Activated naive CD8-positive, alpha-beta T cell (primary cell): ENCODE measurements around the gene DNAJB8.

Experiments used
- H3K27ac Mint-ChIP-seq: one replicate; pipeline ENCODE4 v1.8.0; 2021; ENCODE audit warnings: mixed read lengths
- H3K27me3 Mint-ChIP-seq: one replicate; pipeline ENCODE4 v1.8.0; 2021; ENCODE audit warnings: mixed read lengths
- H3K36me3 Mint-ChIP-seq: one replicate; pipeline ENCODE4 v1.8.0; 2021; ENCODE audit warnings: mixed read lengths
- H3K4me1 Mint-ChIP-seq: one replicate; pipeline ENCODE4 v1.8.0; 2021; ENCODE audit warnings: low read depth, mixed read lengths
- H3K4me3 Mint-ChIP-seq: one replicate; pipeline ENCODE4 v1.8.0; 2021; ENCODE audit warnings: mild to moderate bottlenecking, mixed read lengths
- H3K9me3 Mint-ChIP-seq: one replicate; pipeline ENCODE4 v1.8.0; 2021; ENCODE audit warnings: low read depth, mixed read lengths

Gene DNAJB8

DNA sequence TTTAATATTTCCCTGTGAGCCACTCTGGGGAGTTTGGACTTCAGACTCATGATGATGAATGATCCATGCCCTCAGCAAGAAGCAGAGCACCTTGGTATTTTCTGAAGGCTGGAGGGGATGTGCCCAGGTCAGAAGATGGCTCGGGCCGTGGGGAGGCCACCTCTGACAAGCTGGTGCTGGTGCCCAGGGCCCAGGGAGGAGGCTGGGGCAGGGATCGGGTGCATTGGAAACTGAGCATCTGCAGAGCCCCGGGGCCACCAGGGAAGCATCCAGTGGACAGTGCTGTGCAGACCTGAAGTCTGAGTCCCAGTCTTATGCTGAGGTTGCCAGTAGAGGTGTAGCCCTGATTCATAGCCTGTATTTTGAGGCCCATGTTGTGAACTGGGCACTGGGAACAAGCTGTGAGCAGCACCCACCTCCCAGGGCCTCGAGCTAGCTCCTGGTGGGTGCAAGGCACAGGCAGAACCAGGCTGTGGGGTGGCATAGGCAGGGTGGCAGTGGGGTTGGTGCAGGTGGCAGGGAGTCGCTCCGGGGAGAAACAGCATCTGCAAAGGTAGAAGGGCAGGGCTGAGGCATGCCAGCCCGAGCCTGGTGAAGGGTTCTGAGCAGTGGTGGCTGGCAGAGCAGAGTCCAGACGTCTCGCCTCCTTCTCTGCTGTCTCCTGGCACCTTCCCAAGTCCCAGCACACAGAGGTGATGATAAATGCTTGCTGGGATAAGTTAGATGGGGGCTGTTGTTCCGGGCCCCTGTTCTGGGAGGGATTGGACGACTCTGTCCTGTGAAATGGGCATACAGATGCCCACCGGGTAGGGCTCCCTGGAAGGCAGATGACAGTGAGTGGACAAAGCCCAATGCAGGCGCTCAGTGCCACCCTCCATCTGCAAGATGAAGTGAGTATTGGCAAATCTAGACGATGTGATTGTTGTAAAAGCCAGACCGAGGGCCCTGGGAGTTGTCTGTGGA is 10.6 kb downstream of the DNAJB8 start:
- H3K9me3 Mint-ChIP-seq: no peaks in the 10 kb centered on the region
- H3K4me3 Mint-ChIP-seq: no peak overlapping the region
- H3K27me3 Mint-ChIP-seq: peaks cover 5% of the 10 kb centered on the region
- H3K36me3 Mint-ChIP-seq: no peaks in the 10 kb centered on the region
- H3K4me1 Mint-ChIP-seq: no peaks in the 10 kb centered on the region
- no peak overlapping the region for H3K27ac Mint-ChIP-seq

DNA sequence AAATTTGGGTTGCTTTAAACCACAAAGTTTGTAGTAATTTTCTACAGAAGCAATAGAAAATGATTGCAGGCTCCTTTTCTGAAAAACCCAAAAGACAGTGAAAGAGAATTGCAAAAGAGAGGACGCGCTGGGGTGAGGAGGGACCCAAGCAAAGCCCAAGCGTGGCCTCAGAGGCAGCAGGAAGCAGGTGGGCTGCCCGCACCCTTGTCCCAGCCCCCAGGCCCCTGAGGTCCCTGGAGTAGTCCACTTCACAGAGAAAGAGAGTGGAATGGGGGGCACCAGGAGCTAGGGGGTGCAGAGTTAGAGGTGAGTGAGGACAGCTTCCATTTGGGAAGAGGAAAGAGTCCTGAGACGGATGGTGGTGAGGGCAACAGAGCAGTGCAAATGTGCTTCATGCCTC is 11.6 kb downstream of the DNAJB8 start:
- Mint-ChIP-seq H3K9me3 (no peaks in the 10 kb centered on the region), H3K36me3 (no peaks in the 10 kb centered on the region), H3K27me3 (peaks cover 4% of the 10 kb centered on the region), H3K4me1 (peaks cover under 1% of the 10 kb centered on the region), H3K27ac (no peak overlapping the region), H3K4me3 (no peak overlapping the region)

DNA sequence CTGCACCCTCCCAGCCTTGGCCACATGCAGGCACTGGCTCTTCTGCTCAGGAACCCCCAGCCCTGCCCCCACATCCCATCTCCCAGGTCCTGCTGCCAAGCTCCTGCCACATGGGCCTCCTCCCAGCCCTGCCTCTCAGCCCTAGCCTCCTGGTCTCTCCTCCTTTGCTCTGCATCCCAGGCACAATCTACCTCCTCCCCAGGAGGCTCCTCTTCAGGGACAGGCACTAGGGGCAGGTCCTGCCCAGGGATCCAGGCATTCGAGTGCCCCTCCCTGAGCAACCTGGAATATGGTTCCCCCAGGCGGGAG is 12.4 kb downstream of the DNAJB8 start:
- peaks cover 4% of the 10 kb centered on the region for H3K27me3 Mint-ChIP-seq
- no peaks in the 10 kb centered on the region for H3K36me3 Mint-ChIP-seq
- no peak overlapping the region for H3K27ac Mint-ChIP-seq
- peaks cover 2% of the 10 kb centered on the region for H3K4me1 Mint-ChIP-seq
- no peaks in the 10 kb centered on the region for H3K9me3 Mint-ChIP-seq
- no peak overlapping the region for H3K4me3 Mint-ChIP-seq

DNA sequence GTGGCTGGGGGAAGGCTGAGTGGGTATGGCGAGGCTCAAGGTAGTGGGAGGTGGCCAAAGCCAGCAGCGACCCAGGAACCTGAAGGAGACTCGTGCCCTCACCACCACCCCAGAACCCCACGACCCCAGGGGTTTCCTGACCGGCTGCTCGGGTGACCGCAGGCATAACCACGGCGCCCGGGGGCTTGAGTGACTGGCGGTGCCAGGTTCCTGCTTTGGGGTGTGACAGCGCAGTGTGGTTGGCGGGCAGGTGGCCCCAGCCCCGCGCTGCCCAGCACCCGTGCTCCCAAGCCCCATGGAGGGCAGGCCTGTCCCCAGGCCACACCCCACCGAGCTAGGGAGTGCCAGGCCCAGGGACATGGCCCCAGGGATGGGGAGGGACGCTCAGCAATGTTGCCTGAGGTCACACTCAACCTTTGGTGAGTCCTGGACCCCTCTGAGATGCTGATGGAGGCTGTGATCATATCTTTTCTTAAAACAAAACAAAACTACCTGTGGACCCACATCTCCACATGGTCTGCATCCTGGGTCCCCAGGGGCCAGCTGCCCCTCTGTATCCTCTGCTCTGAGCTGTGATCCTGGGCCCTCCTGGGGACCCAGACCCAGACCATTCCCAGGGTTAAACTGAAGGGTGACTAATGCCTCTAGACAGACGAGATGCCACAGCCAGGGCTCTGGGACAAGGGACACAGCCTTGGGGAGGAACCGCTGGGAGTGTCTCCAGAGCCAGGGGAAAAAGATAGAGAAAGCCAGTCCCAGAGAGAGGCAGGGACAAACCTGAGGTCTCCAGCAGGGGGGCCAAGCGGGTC is 13.0 kb downstream of the DNAJB8 start:
- H3K27ac Mint-ChIP-seq: no peak overlapping the region
- H3K9me3 Mint-ChIP-seq: peaks cover 3% of the 10 kb centered on the region
- peaks cover 2% of the 10 kb centered on the region for H3K36me3 Mint-ChIP-seq
- peaks cover 4% of the 10 kb centered on the region for H3K27me3 Mint-ChIP-seq
- peaks cover 7% of the 10 kb centered on the region for H3K4me1 Mint-ChIP-seq
- no peak overlapping the region for H3K4me3 Mint-ChIP-seq

DNA sequence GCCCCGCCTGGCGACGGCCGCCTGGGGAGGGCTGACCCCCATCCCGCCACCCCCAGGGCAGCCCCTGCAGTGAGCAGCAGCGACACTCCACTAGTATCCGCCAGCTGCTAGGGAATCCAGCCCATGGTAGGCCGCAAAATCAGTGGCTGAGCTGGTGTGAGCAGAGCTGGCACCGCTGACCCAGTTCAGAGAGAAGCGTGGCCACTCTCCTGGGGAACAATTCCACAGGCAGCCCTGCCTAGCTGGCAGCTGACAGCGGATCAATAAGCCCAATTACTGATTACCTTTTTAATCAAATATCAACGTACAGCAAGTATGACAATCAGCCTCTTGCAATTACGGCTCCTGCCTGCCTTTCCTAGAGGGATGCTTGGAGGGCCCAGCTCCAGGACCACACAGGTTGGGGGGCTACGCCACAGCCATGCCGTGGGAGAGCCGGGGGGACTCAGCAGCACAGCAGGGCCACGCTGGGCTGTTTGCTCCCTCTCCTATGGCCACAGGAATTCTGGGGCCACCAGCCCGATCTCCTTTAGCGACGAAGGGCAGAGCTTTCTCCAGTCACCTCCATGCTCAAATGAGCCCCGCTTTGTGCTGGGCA is 13.9 kb downstream of the DNAJB8 start:
- Mint-ChIP-seq H3K4me3 (no peak overlapping the region), H3K9me3 (peaks cover 8% of the 10 kb centered on the region), H3K4me1 (peaks cover 15% of the 10 kb centered on the region), H3K36me3 (peaks cover 6% of the 10 kb centered on the region), H3K27ac (no peak overlapping the region), H3K27me3 (peaks cover 4% of the 10 kb centered on the region)

DNA sequence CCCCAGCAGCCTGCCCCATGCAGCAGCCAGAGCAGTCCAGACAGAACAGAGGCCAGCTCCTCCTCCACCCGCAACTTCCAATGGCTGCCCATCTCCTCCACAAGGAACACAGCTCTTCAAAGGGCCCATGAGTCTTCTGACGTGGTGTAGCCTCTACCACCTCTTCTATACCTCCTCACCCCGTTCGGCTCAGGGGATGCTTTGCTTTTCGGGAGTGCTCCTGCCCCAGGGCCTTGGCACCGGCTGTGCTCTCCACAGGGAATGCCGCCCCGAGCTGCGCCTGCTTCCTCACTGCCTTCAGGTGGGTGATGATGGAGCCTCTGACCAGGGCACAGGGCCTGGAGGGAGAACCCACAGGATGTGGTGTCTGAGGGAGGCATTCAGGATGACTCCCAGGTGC is 14.6 kb downstream of the DNAJB8 start:
- peaks cover 9% of the 10 kb centered on the region for H3K36me3 Mint-ChIP-seq
- H3K27me3 Mint-ChIP-seq: peaks cover 4% of the 10 kb centered on the region
- no peak overlapping the region for H3K4me3 Mint-ChIP-seq
- H3K4me1 Mint-ChIP-seq: peaks cover 21% of the 10 kb centered on the region
- H3K9me3 Mint-ChIP-seq: peaks cover 11% of the 10 kb centered on the region
- no peak overlapping the region for H3K27ac Mint-ChIP-seq

DNA sequence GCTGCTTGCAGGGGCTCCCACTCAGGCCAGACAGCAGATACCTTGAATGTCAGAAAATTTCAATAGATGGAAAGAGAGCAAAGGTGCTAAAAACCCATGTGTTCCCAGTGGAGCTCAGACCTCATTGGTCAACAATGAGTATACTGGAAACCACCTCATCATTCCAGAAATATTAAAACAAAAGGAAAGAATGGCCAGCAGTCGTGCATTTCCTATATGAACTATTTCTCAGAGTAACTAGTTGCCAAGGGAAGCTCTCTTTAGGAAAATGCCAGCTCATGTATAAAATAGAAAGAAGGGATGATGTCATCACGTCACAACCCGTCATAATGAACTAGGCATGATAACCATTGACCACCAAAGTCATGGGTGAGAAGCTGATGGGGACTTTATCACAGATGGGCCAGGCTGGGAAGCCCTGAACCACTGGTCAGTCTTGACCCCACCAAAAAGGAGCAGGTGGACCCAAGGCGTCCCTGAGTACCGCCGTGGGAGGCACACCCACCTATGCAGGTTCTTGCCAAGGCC is 17.5 kb downstream of the DNAJB8 start:
- peaks cover 13% of the 10 kb centered on the region for H3K9me3 Mint-ChIP-seq
- peaks cover 27% of the 10 kb centered on the region for H3K4me1 Mint-ChIP-seq
- H3K4me3 Mint-ChIP-seq: no peak overlapping the region
- H3K36me3 Mint-ChIP-seq: peaks cover 17% of the 10 kb centered on the region
- H3K27me3 Mint-ChIP-seq: no peaks in the 10 kb centered on the region
- peak overlapping the region; percentile 83 for H3K27ac Mint-ChIP-seq

DNA sequence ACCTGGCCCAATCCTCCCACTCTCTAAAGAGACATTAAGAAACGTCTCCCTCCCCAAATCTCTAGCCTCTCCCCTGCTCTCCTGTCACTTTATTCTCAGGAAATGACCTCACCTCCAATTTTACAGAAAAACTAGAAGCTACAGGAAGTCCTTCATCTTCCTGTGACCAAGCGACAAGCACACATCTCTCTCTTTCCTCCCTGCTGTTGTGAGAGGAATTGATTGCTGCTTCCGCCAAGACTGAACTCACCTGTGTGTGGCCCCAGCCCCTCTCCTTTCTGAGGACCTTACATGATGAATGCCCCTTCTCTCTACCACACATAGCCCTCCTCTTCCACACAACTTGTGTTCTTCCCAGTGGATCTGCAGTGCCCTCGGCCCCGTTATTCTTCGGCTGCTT is 18.2 kb downstream of the DNAJB8 start:
- Mint-ChIP-seq H3K36me3 (peaks cover 17% of the 10 kb centered on the region), H3K9me3 (peaks cover 13% of the 10 kb centered on the region), H3K27me3 (no peaks in the 10 kb centered on the region), H3K27ac (peak overlapping the region; percentile 83), H3K4me1 (peaks cover 27% of the 10 kb centered on the region), H3K4me3 (peak overlapping the region; percentile 67)

DNA sequence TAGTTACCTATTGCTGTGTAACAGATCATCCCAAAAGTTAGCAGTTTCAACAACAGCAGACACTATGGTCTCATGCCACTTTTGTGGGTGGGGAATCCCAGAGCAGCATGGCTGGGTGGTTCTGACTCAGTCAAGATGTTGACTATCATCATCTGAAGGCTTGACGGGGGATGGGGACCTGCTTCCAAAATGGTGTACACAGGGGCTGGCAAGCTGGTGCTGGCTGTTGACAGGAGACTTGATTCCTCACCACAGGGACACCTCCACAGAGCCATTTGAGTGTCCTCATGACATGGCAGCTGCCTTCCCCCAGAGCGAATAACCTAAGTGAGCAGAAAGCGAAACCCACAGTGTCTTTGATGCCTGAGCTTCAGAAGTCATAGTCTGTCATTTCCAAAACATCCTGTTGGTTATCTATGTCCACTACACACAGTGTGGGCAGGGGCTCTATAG is 19.1 kb downstream of the DNAJB8 start:
- peak overlapping the region; percentile 55 for H3K27ac Mint-ChIP-seq
- H3K4me1 Mint-ChIP-seq: peaks cover 27% of the 10 kb centered on the region
- no peaks in the 10 kb centered on the region for H3K27me3 Mint-ChIP-seq
- H3K9me3 Mint-ChIP-seq: peaks cover 13% of the 10 kb centered on the region
- H3K36me3 Mint-ChIP-seq: peaks cover 17% of the 10 kb centered on the region
- peak overlapping the region; percentile 30 for H3K4me3 Mint-ChIP-seq

DNA sequence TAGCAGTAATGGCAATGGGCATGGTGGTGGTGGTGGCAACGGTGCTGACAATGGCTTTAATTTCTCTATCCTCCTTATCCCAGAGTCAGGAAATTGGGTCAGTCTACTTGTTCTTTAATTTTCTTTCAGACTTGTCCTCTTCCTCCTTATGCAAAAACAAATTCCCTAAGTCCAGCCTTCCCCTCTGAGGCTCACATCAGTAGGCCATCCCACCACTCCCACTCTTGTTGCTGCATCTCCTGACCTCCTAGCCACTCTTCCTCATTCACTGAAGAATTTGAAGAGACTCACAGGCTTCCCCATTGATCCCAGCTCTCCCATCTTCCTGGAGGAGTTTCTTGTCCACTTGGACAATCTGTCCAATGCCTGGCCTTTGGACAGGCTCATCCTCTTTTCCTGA is 19.9 kb downstream of the DNAJB8 start:
- H3K36me3 Mint-ChIP-seq: peaks cover 17% of the 10 kb centered on the region
- H3K27ac Mint-ChIP-seq: peak overlapping the region; percentile 47
- H3K4me3 Mint-ChIP-seq: no peak overlapping the region
- no peaks in the 10 kb centered on the region for H3K27me3 Mint-ChIP-seq
- peaks cover 27% of the 10 kb centered on the region for H3K4me1 Mint-ChIP-seq
- peaks cover 13% of the 10 kb centered on the region for H3K9me3 Mint-ChIP-seq

DNA sequence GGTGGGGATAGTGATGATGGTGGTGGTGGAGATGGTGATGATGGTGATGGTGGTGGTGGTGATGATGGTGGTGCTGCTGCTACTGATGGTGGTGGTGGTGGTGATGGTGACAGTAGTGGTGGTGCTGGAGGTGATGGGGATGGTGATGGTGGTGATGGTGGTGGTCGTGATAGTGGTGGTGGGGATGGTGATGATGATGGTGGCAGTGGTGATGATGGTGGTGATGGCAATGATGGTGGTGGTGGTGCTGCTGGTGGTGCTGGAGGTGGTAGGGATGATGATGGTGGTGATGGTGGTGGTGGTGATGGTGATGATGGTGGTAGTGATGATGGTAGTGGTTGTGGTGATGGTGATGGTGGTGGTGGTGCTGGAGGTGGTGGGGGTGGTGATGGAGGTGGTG is 21.3 kb downstream of the DNAJB8 start:
- peaks cover 27% of the 10 kb centered on the region for H3K4me1 Mint-ChIP-seq
- H3K27ac Mint-ChIP-seq: no peak overlapping the region
- H3K9me3 Mint-ChIP-seq: peaks cover 13% of the 10 kb centered on the region
- no peaks in the 10 kb centered on the region for H3K27me3 Mint-ChIP-seq
- no peak overlapping the region for H3K4me3 Mint-ChIP-seq
- H3K36me3 Mint-ChIP-seq: peaks cover 17% of the 10 kb centered on the region

DNA sequence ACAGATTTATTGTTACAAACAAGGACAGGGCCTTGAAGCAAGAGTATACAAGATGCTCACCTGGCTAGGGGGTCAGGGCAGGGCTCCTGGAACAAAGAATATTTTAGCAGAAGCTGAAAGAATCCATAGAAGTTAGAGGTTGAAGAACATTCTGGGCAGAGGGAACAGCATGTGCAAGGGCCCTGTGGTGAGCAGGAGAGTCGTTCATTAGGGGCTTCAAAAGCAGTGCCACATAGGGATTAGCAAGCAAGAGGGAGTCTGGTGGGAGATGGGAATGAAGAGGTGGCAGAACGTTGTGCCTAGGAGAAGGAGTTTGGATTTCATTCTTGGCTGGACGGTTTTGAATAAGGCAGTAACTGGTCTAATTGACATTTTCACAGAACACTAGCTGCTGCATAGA is 22.9 kb downstream of the DNAJB8 start:
- no peak overlapping the region for H3K4me3 Mint-ChIP-seq
- peaks cover 11% of the 10 kb centered on the region for H3K9me3 Mint-ChIP-seq
- peaks cover 5% of the 10 kb centered on the region for H3K27me3 Mint-ChIP-seq
- H3K36me3 Mint-ChIP-seq: peaks cover 16% of the 10 kb centered on the region
- H3K4me1 Mint-ChIP-seq: peaks cover 20% of the 10 kb centered on the region
- no peak overlapping the region for H3K27ac Mint-ChIP-seq

DNA sequence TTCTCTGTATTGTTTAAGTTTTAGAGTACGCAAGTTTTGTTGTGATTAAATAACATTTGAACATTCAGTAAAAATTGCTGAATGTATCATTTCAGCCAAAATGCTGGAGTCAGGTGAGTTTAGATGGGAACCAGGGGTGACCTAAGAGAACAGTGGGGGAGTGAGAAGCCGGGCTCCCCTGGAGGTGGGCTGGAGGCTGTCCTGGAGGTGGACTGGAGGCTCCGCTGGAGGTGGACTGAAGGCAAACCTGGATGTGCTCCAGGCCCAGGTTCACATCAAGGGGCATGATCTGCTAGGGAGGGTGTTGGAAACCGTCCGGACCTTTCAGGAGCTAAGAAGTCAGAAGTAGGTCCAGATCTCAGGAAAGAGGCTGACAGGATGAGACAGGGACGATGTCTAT is 23.7 kb downstream of the DNAJB8 start:
- Mint-ChIP-seq H3K9me3 (peaks cover 6% of the 10 kb centered on the region), H3K4me3 (no peak overlapping the region), H3K27ac (no peak overlapping the region), H3K27me3 (peaks cover 5% of the 10 kb centered on the region), H3K36me3 (peaks cover 10% of the 10 kb centered on the region), H3K4me1 (peaks cover 13% of the 10 kb centered on the region)

DNA sequence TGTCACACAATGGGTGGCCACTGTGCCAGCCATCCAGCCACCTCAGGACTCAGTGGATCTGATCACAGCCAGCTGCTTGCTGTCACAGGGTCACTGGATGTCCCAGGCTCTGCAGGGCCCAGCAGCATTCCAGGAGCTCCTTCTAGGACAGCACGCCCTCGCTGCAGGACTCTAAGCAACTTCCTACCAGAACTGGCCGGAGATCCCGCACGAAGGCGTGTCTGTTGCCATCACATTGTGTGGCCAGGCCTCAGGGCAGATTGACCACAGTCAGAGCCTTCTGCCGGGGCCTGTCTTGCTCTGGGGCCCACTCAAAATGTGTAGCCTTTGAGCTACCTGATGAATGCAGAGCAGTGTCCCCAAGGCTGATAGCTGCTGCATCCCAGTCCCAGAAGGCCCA is 24.6 kb downstream of the DNAJB8 start:
- no peak overlapping the region for H3K27ac Mint-ChIP-seq
- H3K4me3 Mint-ChIP-seq: no peak overlapping the region
- peaks cover 5% of the 10 kb centered on the region for H3K27me3 Mint-ChIP-seq
- H3K4me1 Mint-ChIP-seq: peaks cover 5% of the 10 kb centered on the region
- peaks cover 2% of the 10 kb centered on the region for H3K9me3 Mint-ChIP-seq
- H3K36me3 Mint-ChIP-seq: peaks cover 7% of the 10 kb centered on the region

DNA sequence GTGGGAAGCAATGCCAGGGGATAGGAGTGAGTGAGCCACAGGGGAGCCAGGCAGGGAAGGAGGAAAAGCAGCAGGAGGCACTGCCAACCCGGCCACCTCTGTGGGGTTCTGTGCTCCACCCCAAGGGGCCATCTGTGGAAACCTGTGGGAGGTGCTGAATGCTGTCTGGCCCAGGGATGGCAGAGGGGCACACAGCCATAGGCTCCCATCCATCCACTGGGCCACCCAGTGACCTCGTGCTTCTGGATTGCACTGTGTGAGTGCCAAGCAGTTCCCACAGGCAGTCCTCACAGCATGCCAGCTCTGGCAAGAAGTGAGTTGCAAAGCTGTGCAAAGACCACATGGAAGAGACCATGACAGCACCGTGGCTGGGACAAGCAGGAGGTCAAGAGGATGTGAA is 27.5 kb downstream of the DNAJB8 start:
- Mint-ChIP-seq H3K4me1 (no peaks in the 10 kb centered on the region), H3K36me3 (no peaks in the 10 kb centered on the region), H3K27ac (no peak overlapping the region), H3K4me3 (no peak overlapping the region), H3K9me3 (no peaks in the 10 kb centered on the region), H3K27me3 (peaks cover 7% of the 10 kb centered on the region)
